Measurements from ENCODE around the gene NUMB.
A peak's percentile ranks its signal among the peaks of the same experiment; 100 is the strongest.

The NUMB gene

DNA sequence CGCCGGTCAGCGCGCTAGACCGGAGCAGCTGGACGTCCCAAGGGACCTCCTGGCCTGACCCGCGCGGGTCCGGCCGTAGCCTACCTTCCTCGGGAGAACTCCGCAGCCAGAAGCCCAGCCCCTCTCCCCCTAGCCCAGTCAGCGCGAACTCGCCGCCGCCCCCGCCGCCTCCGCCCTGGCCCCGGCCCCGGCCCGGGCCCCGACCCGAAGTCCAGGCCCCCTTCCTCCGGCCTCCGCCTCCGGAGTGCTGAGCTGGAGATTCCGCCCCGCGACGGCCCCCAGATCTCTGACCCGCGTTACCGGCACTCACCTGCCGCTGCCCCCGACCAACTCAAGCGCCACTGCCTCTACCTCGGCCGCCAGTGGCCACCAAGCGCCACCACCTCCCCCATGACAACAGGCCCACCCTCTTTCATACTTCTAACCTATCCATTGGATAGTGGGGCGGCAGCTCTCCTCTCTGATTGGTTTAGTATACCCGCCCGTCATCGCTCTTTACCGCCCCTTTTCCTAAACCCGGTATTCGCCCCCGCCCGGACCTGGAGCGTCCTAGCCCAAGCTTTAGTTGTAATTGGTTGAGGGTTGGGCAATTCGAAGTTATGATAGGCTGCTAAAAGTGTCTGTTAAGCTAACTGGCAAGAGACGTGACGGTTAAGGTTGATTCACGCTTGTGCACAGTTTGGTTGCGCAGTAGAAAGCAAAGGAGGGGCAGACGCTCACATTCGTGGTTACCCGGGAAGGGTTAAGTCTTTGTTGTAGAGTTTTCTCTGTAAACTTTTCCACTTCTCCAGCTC is at the start of gene NUMB:
NUMB (minus strand) TSS at position 364 of the 794 bp plus-strand sequence. CDS start 102,795 bp downstream, outside the sequence.
- DNase-seq (ENCODE audit: low read depth, low spot score) = peak; percentile 100
- peak within 1 kb of the TSS; percentile 67 for H3K27ac ChIP-seq

DNA sequence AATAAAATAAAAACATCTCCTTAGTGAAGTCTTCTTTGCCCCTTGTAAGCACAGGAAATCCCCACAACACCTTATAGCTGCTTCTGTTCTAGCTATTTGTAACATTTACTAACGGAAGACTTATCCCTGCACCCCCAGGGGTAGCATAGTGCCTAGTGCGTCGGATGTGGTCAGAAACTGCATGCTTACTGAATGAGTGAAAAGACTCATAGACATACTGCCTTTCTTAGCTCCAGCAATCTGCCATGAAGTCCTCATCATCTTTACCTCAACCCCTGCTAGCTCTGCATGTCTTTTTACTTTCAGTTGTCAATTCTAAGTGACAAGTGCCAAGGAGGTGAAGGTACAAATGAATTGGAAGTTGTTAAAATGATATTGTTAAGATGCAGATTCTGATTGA is 45.3 kb upstream of the NUMB start:
- DNase-seq (ENCODE audit: low read depth, low spot score) = no peak
- H3K27ac ChIP-seq = no peak overlapping the region

DNA sequence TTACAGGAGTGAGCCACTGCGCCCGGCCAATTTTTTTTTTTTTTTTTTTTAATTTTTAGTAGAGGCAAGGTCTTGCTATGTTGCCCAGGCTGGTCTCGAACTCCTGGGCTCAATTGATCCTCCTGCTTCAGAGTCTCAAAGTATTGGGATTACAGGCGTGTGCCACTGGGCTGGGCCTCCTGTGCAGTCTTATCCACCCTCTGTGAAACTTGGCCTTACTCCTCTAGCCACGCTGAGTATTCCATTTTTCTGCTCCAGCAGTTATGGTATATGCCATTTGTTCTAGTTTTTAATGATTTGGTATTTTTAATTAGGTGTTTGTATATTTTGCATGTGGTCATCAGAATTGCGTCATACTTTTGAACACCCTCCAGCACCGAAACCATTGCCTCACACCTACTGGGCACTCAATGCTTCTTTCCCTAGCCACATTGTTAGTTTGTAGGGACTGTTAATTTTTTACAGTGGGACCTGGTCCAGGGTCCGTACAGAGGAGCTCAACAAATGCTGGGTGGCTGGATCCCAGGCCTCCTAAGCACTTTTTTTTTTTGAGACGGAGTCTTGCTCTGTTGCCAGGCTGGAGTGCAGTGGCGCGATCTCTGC is 43.8 kb upstream of the NUMB start:
- H3K27ac ChIP-seq = no peak overlapping the region
- DNase-seq (ENCODE audit: low read depth, low spot score) = no peak

DNA sequence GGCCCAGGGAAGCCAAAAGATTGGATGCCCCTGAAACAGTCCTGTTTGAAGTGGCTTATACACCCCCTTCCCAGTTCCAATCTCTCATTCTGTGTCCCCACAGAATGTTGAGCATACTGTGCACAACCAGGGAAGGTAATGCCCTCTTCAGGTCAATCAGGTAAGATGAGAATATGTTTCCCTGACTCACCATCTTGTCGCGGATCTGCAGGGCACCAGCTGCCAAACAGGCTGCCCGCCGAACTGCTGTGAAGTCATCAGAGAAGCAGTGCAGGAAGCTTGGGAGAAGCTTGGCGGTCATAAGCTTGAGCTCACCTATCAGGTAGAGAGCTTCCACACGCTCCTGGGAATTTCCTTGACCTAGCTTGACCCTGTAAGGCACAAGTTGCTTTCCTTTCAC is 42.0 kb upstream of the NUMB start:
- no peak overlapping the region for H3K27ac ChIP-seq
- DNase-seq (ENCODE audit: low read depth, low spot score) = peak; percentile 6

DNA sequence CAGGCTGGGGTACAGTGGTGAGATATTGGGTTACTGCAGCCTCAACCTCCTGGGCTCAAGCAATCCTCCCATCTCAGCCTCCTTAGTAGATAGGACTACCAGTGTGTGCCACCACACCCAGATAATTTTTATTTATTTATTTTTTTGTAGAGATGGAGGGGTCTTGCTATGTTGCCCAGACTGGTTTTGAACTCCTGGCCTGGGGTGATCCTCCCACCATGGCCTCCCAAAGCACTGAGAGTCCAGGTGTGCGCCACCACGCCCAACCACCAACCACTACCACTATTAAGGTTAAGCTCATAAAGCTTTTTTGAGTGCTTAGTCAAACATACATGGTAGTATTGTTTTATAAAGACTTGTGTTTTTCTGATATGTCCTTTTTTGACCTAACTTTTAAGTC is 36.2 kb upstream of the NUMB start:
- no peak overlapping the region for H3K27ac ChIP-seq
- no peak for DNase-seq (ENCODE audit: low read depth, low spot score)

DNA sequence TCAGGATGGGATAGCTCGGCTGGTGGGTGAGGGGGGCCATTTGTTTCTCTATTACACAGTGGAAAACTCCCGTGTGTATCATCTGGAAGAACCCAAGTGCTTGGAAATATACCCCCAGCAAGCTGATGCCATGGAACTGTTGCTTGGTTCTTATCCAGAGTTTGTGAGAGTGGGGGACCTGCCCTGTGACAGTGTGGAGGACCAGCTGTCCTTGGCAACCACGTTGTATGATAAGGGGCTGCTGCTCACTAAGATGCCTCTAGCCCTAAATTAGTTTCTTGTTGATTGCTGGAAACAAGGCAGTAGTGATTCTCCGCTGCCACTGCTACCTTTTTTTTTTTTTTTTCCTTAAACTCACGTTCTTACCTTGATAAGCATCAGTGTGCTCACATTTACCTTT is 34.3 kb upstream of the NUMB start:
- H3K27ac ChIP-seq = no peak overlapping the region
- DNase-seq (ENCODE audit: low read depth, low spot score) = no peak

DNA sequence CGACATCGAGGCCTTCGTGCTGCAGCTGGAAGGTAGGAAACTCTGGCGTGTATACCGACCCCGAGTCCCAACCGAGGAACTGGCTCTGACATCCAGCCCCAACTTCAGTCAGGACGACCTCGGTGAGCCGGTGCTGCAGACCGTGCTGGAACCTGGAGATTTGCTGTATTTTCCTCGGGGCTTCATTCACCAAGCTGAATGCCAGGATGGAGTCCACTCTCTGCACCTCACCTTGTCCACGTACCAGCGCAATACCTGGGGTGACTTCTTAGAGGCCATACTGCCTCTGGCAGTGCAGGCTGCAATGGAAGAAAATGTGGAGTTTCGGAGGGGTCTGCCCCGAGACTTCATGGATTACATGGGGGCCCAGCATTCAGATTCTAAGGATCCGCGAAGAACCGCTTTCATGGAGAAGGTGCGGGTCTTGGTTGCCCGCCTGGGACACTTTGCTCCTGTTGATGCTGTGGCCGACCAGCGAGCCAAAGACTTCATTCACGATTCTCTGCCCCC is 33.8 kb upstream of the NUMB start:
- no peak for DNase-seq (ENCODE audit: low read depth, low spot score)
- no peak overlapping the region for H3K27ac ChIP-seq

DNA sequence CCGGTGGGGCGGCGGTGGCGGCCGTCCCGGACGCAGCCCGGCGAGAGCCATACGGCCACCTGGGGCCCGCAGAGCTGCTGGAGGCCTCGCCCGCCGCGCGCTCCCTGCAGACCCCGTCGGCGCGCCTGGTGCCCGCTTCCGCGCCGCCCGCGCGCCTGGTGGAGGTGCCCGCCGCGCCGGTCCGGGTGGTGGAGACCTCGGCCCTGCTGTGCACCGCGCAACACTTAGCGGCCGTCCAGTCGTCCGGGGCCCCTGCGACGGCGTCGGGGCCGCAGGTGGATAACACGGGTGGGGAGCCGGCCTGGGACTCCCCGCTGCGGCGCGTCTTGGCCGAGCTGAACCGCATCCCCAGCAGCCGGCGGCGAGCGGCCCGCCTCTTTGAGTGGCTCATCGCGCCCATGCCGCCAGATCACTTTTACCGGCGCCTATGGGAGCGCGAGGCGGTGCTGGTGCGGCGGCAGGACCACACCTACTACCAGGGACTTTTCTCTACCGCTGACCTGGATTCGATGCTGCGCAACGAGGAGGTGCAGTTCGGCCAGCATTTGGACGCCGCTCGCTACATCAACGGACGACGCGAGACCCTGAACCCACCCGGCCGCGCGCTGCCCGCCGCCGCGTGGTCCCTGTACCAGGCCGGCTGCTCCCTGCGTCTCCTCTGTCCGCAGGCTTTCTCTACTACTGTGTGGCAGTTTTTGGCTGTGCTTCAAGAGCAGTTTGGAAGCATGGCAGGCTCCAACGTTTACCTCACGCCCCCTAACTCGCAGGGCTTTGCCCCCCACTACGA is 33.1 kb upstream of the NUMB start:
- peak; percentile 18 for DNase-seq (ENCODE audit: low read depth, low spot score)
- H3K27ac ChIP-seq = peak overlapping the region; percentile 58

DNA sequence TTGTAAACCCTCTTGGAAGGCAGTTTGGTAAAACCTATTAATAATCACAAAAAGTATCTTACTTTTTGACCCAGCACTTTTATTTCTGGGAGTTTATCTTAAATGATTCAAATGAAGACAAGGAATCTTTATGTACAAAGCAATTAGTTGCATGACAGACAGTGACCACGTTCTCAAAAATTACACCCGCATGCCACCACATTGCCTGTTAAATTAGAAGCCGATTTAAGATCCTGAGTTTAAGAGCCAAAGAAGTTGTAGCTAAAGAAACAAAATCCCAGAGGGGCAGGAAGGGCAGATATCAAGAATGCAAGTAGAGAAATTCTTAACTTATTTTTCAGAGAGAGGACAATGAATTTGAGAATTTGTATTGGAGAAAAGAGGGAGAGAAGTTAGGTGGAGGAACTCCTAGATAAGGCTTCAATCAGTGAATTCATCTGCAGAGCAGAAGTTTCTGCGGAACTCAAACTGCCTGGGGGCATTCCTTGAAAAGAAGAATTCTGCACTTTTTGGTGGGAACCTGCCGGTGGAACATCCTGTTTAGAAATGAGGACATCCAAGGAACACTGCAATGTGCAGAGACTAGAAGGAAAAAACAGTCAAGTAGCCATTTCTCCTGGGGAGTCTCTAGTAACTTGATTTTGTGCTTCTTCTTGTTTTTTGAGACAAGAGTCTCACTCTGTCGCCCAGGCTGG is 31.3 kb upstream of the NUMB start:
- H3K27ac ChIP-seq = no peak overlapping the region
- DNase-seq (ENCODE audit: low read depth, low spot score) = no peak

DNA sequence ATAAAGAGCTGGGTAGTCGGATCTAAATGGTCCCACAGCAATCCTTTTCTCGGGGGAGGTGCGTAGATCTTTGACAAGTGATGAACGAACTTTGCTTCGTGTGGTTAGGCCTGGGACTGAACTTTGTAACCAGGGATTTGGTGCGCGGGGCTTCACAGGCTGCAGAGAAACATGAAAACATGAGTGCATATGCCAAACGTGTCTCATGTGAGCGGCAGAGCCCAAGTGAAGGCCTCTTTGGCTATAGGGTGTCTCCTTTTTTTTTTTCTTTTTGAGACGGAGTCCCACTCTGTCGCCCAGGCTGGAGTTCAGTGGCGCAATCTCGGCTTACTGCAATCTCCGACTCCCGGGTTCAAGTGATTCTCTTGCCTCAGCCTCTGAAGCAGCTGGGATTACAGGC is 20.3 kb upstream of the NUMB start:
- no peak for DNase-seq (ENCODE audit: low read depth, low spot score)
- no peak overlapping the region for H3K27ac ChIP-seq

DNA sequence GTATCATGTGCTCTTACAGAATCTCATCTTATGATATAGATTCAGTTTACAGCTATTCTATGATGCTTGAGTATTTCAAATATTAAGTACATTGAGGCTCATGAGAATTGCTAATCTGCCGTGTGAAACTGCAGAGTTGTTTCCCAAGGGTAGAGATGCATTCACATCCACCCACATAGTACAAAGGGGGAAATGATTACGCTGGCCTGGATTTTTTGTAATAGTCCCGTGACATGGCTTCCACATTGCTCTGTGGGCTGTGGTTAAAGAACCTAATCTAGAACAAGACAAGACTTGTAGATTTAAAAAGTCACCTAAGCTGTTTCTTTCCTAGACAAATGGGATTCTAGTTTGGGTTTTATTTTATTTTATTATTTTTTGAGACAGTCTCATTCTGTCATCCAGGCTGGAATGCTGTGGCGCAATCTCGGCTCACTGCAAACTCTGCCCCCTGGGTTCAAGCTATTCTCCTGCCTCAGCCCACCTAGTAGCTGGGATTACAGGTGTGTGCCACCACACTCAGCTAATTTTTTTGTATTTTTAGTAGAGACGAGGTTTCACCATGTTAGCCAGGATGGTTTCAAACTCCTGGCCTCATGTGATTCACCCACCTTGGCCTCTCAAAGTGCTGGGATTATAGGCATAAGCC is 19.4 kb upstream of the NUMB start:
- H3K27ac ChIP-seq = peak overlapping the region; percentile 49
- DNase-seq (ENCODE audit: low read depth, low spot score) = peak; percentile 73

DNA sequence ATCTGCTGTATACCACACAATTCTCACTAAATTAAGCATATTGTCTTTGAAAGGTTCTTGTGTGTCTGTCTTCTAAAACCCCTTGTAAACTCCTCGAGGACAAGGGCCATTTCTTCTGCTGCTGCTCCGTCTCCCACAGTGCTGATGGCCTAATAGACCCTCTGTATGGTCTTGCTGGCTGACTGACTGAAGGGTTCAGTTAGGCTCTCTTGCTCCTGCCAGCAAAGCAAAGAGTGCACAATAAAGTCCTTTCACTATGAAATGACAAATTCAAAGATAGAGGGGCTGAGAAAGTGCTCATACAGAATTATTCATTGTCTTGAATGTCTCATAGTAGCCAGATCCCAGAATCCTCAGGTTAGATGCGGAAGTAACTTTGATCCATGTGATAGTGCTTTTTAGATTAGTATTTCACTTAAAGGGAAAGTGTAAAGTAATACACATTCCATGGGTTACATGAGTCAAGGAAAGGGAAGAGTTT is 18.1 kb upstream of the NUMB start:
- DNase-seq (ENCODE audit: low read depth, low spot score) = no peak
- H3K27ac ChIP-seq = no peak overlapping the region

DNA sequence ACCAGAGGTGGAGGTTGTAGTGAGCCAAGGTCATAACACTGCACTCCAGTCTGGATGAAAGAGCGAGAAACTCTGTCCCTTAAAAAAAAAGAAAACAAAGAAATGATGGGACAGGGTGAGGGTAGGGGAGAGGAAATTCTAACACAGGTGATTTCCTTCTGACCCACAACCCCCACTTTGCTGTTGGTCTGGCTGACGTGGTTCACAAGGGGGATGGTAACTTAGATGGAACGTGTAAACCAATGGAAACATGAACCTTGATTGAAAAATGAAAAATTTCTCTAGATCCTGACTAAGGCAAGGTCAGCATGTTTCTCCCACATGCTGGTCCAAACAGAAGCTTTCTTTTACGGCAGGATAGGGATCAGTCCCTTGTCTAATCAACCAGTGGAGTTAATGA is 16.6 kb upstream of the NUMB start:
- no peak for DNase-seq (ENCODE audit: low read depth, low spot score)
- no peak overlapping the region for H3K27ac ChIP-seq

DNA sequence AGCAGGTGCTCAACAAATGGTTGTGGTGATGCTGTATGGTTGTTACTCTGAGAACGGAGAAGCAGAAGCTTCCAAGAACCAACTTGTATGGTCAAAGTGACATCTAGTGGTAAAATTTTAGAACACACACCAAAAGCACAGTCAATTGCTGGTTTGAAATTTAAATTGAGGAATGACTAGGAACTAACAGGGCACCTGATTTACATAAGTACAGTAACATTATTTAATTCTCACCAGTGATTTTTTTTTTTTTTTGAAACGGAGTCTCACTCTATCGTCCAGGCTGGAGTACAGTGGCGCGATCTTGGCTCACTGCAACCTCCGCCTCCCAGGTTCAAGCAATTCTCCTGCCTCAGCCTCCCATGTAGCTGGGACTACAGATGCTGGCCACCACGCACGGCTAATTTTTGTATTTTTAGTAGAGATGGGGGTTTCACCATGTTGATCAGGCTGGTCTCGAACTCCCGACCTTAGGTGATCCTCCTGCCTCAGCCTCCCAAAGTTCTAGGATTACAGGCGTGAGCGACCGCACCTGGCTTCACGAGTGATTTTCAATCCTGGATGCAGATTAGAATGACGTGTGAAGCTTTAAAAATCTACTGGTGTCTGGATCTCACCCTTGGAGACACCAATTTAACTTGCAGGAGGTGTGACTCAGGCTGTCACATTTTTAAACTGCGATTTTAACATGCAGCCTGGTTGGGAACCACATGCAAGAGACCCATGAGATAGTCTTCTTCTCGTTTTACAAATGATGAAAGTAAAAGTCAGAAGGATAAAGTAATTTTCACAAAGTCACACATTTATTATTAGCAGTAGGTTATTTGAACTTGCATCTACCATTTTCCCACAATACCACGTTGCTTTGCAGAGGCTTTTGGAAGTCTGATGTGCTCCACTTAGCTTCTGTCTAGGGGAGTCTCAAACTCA is 14.1 kb upstream of the NUMB start:
- H3K27ac ChIP-seq = no peak overlapping the region

DNA sequence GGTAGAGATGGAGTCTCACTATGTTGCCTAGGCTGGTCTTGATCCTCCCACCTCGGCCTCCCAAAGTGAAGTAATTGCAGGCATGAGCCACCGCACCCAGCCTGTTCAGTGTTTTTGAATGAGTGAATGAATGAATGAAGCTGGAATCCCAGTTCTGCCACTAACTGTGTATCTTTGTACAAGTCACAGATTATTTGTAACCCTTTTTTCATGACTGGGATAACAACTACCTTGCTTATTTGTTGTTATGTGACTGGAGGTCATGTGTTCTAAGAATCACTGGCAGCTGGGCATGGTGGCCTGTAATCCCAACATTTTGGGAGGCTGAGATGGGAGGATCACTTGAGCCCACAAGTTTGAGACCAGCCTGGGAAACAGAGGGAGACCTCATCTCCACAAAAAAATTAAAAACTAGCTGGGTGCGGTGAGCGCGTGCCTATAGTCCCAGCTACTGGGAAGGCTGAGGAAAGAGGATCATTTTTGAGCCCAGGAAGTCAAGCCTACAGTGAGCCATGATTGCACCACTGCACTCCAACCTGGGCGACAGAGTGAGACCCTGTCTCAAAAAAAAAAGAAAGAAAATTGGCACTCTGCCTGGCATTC is 13.3 kb upstream of the NUMB start:
- DNase-seq (ENCODE audit: low read depth, low spot score) = no peak
- H3K27ac ChIP-seq = no peak overlapping the region

More for the DNA sequence above, 14.1 kb upstream of the NUMB start:
- no peak for DNase-seq (ENCODE audit: low read depth, low spot score)

DNA sequence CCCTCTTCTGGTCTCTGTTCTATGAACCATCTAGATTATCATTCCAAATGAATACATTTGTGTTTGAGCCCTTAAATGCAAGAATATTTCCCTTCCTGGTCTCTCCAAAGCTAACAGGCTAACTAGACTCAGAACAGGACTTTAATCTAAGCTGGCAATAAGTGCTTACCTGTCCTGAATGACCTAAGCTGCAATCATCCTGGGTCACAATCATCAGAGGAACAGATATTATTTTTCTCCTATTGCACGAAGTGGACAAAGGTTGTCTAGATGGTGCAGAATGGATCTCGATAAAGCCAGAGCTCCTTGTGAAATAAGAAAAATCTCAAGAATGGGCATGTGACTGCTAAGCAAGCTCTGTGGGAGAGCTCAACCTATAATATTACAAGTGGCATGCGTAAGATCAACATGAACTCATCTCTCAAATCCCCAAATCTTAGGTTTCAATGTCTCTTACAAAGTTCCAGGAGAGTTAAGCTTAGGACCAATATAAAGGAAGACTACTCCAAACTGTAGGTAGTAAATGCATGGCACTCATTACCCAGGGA is 10.6 kb upstream of the NUMB start:
- H3K27ac ChIP-seq = no peak overlapping the region
- no peak for DNase-seq (ENCODE audit: low read depth, low spot score)

DNA sequence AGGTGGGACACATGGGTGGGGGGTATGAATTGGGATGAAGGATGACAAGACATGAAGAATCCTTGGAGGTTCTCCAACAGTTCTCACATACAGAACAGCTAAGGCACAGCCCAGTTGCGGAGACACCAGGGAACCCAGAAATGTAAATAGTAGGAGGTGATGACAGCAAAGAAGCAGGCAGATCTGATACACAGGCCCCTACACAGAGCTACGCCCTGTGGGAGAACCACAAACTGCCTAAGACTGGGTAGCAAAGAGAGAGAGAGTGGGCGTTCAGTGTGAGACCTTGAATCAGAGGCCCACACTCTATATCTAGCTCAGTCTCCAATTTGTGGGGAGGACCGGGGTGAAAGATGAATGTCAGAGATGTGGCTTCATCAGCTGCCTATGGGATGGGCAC is 9.5 kb upstream of the NUMB start:
- no peak overlapping the region for H3K27ac ChIP-seq
- DNase-seq (ENCODE audit: low read depth, low spot score) = no peak

DNA sequence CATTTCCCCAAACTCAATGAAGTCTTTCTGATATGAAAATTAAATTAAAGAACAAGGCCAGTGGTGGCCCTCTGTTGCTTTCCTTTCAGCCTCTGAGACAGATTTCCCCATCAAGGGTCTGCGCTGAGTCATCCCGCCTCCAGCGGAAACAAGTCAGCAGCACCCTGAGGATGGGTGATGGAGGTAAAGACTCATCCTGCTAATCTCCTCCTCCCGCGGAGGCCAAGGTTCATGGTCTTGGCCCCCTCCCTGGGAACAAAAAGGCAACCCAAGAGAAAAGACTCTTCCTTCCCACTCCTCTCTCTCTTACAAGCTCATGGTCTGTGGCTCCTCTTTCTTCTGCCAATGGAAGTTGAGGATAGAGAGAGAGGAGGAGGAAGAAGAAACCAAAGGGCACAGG is 9.0 kb upstream of the NUMB start:
- DNase-seq (ENCODE audit: low read depth, low spot score) = no peak
- no peak overlapping the region for H3K27ac ChIP-seq

Measured in epithelial cell of prostate (primary cell).